Stomach (tissue), 4 donors: Measurements from ENCODE around the gene SIRPB2.
"Not testable (repeated sequence)": the region's sequence is repeated elsewhere in the genome, so short reads cannot be mapped to it uniquely, and the experiment has no call there.

Experiments used
- CTCF ChIP-seq, 7 experiments: fragments of 450-650 bp in 4 of 7; fragments of 200-600 bp in 3 of 7; sonication (generic) in 3 of 7; IDR thresholded peaks; one replicate each; pipeline ENCODE4 v1.5.1; 2016 to 2019; ENCODE audit warnings: antibody characterized with exemption in 7 of 7, control low read depth in 2 of 7, mild to moderate bottlenecking in 1 of 7
- POLR2A ChIP-seq, 4 donors: fragments of 450-650 bp; IDR thresholded peaks; one replicate each; pipeline ENCODE4 v1.6.1; 2016; ENCODE audit warnings: antibody characterized with exemption in 4 of 4, control low read depth in 2 of 4, mild to moderate bottlenecking in 1 of 4, moderate library complexity in 1 of 4

DNA sequence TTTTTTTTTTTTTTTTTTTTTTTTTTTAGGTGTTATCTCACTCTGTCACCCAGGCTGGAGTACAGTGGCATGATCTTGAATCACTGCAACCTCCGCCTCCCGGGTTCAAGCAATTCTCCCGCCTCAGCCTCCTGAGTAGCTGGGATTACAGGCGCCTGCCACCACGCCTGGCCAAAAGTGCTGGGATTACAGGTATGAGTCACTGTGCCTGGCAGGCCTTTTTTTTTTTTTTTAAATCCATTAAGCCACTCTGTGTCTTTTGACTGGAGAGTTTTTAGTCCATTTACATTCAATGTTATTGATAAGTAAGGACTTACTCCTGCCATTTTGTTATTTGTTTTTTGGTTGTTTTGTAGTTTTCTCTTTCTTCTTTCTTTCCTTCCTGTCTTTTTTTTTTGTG lies 6.2 kb upstream of the SIRPB2 start:
- not testable (repeated sequence) for TF ChIP-seq CTCF, POLR2A (IDR thresholded peaks at IDR 0.05)
